CD1c-positive myeloid dendritic cell (primary cell): ENCODE results near the gene MANSC4.
A peak's percentile ranks its signal among the peaks of the same experiment; 100 is the strongest.
"Not testable (repeated sequence)": the region's sequence is repeated elsewhere in the genome, so short reads cannot be mapped to it uniquely, and the experiment has no call there.

Experiments
- DNase-seq: peaks from one replicate; pipeline ENCODE4 v3.0.0-alpha.2; 2016; ENCODE audit errors: extremely low spot score

MANSC4 gene

DNA sequence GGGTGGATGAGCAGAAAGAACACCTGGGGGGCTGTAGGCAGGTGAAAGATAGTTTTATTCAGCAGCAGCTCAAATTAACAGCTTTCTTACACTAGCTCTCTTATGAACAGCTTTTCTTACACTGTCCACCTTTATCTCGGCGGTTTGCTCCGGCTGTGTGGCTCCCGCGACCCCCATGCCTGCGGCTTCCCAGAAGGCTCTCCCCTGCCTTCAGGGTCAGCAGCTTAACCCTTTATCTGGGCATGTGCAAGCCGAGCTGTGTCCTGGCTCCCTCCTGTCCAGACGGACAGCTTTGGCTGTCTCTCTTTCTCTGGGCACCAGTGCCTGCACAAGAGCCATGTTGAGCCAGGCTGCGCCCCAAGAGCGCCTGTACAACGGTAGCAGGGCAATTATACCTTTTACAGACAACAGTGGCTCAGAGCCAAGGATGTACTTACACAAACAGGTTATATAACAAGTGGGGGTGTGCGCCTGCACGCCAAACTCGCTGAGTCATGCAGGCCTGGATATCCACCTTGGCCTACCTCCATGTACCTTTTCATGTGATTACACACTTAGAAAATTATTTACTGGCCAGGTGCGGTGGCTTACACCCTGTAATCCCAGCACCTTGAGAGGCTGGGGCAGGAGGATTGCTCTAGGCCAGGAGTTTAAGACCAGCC is 28.5 kb downstream of the MANSC4 start:
- DNase-seq, result no peak

DNA sequence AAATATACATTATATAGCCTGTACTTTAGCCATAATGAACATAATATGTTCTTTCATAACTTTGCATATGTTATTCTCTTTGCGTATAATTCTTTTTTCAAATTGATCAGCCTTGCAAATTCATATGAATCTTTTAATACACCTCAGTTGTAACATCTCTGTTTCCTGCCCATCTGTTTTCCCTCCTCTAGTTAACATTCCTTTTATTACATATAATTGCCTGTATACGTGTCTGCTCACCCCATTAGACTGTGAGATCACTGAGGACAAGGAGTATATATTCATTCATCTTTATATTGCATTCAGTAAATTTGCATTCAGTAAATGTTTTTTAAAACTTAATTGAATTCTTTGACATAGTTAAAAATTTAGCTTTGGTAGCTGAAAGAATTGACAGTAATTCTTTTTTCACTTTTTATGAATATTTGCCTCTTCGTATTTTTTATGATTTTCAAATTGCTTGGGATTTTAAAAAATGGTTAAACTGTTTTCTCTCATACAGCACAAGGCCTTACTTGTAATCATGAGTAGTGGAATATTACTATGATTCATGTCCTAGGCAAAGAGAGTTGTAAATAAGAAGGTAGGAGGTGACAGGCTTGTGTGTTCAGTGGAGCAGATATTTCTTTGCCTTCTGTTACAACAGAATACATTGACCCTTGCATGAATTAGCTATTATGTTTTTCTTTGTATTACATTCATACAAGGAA is 32.8 kb downstream of the MANSC4 start:
- no peak for DNase-seq

DNA sequence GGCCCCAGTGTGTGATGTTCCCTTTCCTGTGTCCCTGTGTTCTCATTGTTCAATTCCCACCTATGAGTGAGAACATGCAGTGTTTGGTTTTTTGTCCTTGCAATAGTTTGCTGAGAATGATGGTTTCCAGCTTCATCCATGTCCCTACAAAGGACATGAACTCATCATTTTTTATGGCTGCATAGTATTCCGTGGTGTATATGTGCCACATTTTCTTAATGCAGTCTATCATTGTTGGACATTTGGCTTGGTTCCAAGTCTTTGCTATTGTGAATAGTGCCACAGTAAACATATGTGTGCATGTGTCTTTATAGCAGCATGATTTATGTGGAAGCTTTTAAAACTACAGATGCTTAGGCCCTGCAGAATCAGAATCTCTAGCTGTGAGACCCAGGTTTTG is 34.3 kb downstream of the MANSC4 start:
- DNase-seq, result not testable (repeated sequence)

DNA sequence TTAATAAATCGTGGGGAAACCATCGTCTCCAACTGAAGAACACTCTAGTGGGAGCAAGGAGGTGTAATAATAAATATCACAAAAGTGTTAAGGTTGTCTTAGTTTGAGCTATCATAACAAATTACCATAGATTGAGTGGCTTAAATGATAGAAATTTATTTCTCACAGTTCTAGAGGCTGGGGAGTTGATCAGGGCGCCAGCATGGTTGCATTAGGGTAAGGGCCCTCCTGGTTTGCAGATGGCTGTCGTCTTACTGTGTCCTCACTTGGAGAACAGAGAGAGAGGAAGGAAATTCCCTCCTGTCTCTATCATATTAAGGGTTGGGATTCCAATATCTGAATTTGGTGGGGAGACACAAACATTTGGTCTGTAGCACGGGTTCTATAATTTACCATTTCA is 36.4 kb downstream of the MANSC4 start:
- no peak for DNase-seq

DNA sequence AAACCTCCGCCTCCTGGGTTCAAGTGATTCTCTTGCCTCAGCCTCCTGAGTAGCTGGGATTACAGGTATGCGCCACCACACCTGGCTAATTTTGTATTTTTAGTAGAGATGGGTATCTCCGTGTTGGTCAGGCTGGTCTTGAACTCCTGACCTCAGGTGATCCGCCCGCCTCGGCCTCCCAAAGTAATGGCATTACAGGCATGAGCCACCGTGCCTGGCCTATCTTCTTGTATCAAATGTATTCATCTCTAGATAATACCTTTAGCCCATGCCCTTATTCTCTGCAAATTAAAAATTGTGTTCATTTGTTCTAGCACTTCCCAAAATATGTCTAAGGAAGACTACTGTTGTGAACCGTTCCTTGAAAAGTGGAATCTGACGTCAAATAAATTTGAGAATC is 45.7 kb downstream of the MANSC4 start:
- not testable (repeated sequence) for DNase-seq

DNA sequence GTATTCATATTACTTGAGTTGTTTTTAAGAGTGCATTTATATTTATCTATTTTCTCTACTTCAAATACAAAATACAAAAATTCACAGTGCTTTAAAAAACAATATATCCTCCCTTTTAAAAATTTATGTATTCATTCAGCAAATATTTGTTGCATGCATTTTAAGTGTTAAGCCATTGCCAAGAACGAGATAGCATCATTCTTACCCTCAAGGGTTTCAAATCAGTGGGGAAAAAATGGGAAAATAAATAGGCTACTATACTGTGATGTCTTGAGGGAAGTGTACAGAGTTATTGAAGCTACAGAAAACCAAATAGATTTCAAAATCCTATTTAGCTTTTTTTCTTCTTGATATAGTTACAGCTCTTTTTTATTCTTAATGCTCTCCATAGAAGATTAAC is 46.2 kb downstream of the MANSC4 start:
- no peak for DNase-seq

DNA sequence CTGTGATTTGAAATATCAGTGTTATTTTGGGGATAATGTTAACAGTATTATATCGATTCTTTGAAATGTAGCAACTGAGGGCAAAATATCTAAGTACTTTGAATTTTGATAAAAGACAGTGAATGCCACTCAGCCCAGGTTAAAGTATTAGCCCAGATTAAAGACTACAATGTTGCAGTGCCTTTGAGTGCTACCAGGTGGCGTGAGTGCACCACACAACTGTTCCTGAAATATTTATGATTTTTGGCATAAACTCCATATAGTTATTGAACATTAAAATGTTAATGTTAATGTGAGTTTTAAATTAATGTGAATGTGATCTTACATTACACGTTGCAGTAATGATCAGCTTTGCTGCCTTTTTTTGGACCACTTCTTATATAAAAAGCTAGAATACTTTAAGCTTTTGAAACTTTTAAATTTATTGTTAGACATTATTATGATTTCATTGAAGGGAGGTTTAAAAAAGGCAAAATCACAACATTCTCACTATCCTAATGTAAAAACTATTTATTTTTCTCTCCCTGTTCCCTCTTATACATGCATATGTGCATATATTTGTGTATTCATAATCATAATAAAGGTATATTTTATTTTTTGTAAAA is 46.9 kb downstream of the MANSC4 start:
- peak; percentile 44 for DNase-seq

DNA sequence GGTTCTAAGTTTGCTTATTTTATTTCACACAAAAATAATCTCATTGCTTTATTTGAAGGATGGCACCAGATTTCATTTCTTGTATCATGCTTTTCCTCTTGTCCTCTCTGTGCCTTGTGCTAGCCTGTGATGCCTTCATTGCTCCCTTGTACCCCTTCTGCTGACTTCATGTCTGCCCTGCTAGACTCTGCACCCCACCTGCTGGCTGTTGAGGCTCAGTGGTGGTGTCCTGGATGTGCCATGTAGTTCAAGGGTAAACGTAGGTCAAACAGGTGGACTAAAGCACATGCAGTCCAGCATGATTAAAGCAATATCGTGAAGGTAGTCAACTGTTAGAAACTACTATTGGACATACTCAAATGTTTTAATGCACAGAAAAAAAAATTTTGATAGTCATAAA is 47.8 kb downstream of the MANSC4 start:
- DNase-seq, result no peak

DNA sequence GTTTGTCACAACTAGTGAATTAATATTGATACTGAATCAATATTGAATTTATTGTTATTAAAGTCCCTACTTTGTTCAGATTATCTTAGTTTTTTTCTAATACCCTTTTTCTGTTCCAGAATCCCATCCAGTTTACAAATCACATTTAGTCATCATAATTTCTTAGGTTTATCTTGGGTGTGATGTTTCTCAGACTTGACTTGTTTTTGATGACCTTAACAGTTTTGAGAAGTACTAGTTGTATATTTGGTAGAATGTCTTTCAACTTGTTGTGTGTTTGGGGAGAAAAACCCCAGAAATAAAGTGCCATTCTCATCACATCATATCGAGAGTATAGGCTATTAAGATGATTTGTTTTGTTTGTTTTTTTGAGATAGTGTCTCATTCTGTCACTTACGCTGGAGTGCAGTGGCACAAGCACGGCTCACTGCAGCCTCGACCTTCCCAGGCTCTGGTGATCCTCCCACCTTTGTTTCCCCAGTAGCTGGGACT is 49.9 kb downstream of the MANSC4 start:
- no peak for DNase-seq

DNA sequence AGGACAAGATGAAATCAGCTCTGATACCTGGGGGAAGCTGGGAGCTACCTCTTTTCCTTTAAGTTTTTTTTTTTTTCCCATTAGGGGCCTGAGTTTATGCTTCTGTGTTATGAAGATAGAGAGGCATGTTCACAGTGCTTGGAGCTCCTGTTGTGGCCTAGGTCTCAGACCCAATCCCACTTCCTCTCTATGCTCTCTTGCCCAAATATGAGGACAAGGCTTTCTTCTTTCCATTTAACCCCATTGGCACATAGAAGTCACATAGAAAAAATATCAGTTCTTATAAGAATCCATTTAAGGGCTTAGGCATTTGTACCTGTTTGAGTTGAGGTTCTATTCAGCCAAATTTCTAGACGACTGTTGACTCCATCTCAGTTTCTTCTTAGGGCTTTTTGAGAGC is 56.8 kb downstream of the MANSC4 start:
- no peak for DNase-seq
